ENCODE measurements around the gene AKR1A1.

GRCh38 chr1:45615885-45616284 lies 65.3 kb downstream of the AKR1A1 start:
- TF ChIP-seq CTCF (IDR thresholded peaks at IDR 0.05; ENCODE audit: low read length) (no peak), EZH2 (IDR thresholded peaks at IDR 0.05; ENCODE audit: borderline replicate concordance, low read length) (no peak)

Measured in OCI-LY1 (cell line).